Thyroid gland (tissue), 4 donors: ENCODE data around the gene SEMA4B.

Experiments
- CTCF ChIP-seq, 6 experiments: fragments of 200-600 bp in 3 of 6; fragments of 450-650 bp in 3 of 6; sonication (generic) in 3 of 6; IDR thresholded peaks; one replicate each; pipeline ENCODE4 v1.5.1; 2016 to 2019; ENCODE audit warnings: antibody characterized with exemption in 6 of 6, mild to moderate bottlenecking in 2 of 6, inconsistent platforms in 1 of 6, moderate library complexity in 1 of 6
- POLR2A ChIP-seq, 2 donors: fragments of 450-650 bp; IDR thresholded peaks; one replicate each; pipeline ENCODE4 v1.6.1; 2017; ENCODE audit warnings: antibody characterized with exemption in 2 of 2, mild to moderate bottlenecking in 2 of 2, moderate library complexity in 1 of 2

GRCh38 chr15:90259524-90259923, 58.4 kb downstream of the SEMA4B start:
- TF ChIP-seq CTCF (IDR thresholded peaks at IDR 0.05) (no peak), POLR2A (IDR thresholded peaks at IDR 0.05) (no peak)
